Measurements from ENCODE around the gene DGUOK. TPM values are rescaled to one million over a fixed set of nuclear protein-coding genes. Genes with fewer than 3 reads are reported as not detected.
"Not testable (repeated sequence)": the region's sequence is repeated elsewhere in the genome, so short reads cannot be mapped to it uniquely, and the experiment has no call there.

Gene DGUOK
- total and polyA plus RNA-seq, 10 of the 15 experiments (the other 5 are each of a cell fraction or from before 2014, with no cell fraction given) = 64.4 to 234 (median 91.4) TPM

- 100% methylated on average over 2 of the region's 2 CpGs for WGBS (ENCODE audit: insufficient coverage, insufficient replicate concordance, low lambda C conversion rate, missing lambda C conversion rate)
Measured at GRCh38 chr2:73939419-73939818, 12.7 kb downstream of the DGUOK start.

GRCh38 chr2:73940066-73940465, 13.4 kb downstream of the DGUOK start:
- H3K4me1 ChIP-seq (ENCODE audit: control insufficient read depth, insufficient read depth, low read length); H4K20me1 ChIP-seq (ENCODE audit: control insufficient read depth, insufficient read depth); H3K4me3 ChIP-seq; H3K9me3 ChIP-seq (replicated peaks; ENCODE audit: control insufficient read depth, insufficient read depth, low read length); H2AFZ ChIP-seq (ENCODE audit: control insufficient read depth, low read depth, low read length); DNase-seq (ENCODE audit: low read depth, low spot score); in situ Hi-C loops (cut with MboI); BruUV-seq (replicated peaks); FAIRE-seq; H3K4me2 ChIP-seq (ENCODE audit: control insufficient read depth, insufficient read depth); H3K27me3 ChIP-seq (replicated peaks in 1 of 2; ENCODE audit: control insufficient read depth in 2 of 2, insufficient read depth in 2 of 2, low read length in 1 of 2); CTCF ChIA-PET; H3K27ac ChIP-seq (ENCODE audit: control insufficient read depth, insufficient read depth); intact Hi-C loops (cut with micrococcal nuclease; ENCODE audit: unreplicated experiment); H3K9ac ChIP-seq (ENCODE audit: control insufficient read depth, insufficient read depth, low read length); ATAC-seq: not testable (repeated sequence)
- SMC1A ChIA-PET (ENCODE audit: uncharacterized antibody, unreplicated experiment) = interaction anchor here (0.9 kb wide), 1 partner anchor 46 kb away, joined by 3 read pairs; no protein-coding TSS in a partner anchor
- POLR2A ChIA-PET = interaction anchor here (1.1 kb wide), 1 partner anchor 12 kb away, joined by 3 read pairs; no protein-coding TSS in a partner anchor
- peaks cover 75% of the 10 kb centered on the region for H3K79me2 ChIP-seq (ENCODE audit: control insufficient read depth, insufficient read depth, low read length)
- peaks cover 3 to 14% of the 10 kb centered on the region in 2 experiments; a peak in 3 of 4 replicates for H3K36me3 ChIP-seq (ENCODE audit: control insufficient read depth in 2 of 2, insufficient read depth in 2 of 2, low read length in 1 of 2)
- 100% methylated on average over 1 of the region's 1 CpG for WGBS (ENCODE audit: insufficient coverage, insufficient replicate concordance, low lambda C conversion rate, missing lambda C conversion rate)
- RAD21 ChIA-PET (ENCODE audit: unreplicated experiment) = interaction anchor here (1.2 kb wide), 1 partner anchor 48 kb away, joined by 3 read pairs; no protein-coding TSS in a partner anchor

More at GRCh38 chr2:73939419-73939818, 12.7 kb downstream of the DGUOK start:
- H3K4me3 ChIP-seq = no peak overlapping the region
- DNase-seq (ENCODE audit: low read depth, low spot score) (no peak), FAIRE-seq (no peak), ATAC-seq (peak; percentile 53)
- H3K9ac ChIP-seq (ENCODE audit: control insufficient read depth, insufficient read depth, low read length) = no peak overlapping the region
- in situ Hi-C loops (cut with MboI) = no loop called here
- H2AFZ ChIP-seq (ENCODE audit: control insufficient read depth, low read depth, low read length) = no peak overlapping the region
- peak overlapping the region; percentile 2; the same call in 1 of the 2 replicates for H3K4me2 ChIP-seq (ENCODE audit: control insufficient read depth, insufficient read depth)
- POLR2A ChIA-PET = interaction anchor here (0.5 to 2.1 kb wide), 5 partner anchors 9 to 39 kb away, joined by 3 to 5 read pairs (median 3); no protein-coding TSS in a partner anchor
- RAD21 ChIA-PET (ENCODE audit: unreplicated experiment) = interaction anchor here (1.0 to 2.3 kb wide), 2 partner anchors 12 to 49 kb away, joined by 3 to 6 read pairs; no protein-coding TSS in a partner anchor
- peaks cover 70% of the 10 kb centered on the region for H3K79me2 ChIP-seq (ENCODE audit: control insufficient read depth, insufficient read depth, low read length)
- TF ChIP-seq SMC3 (IDR thresholded peaks at IDR 0.05; ENCODE audit: borderline replicate concordance, low read length) (peak; percentile 20; the same call in 1 of the 2 replicates), CTCF (IDR thresholded peaks at IDR 0.05 in 2 of 3, conservative IDR thresholded peaks at IDR 0.05 in 1 of 3; ENCODE audit: control insufficient read depth in 2 of 3, extremely low read depth in 1 of 3, insufficient read depth in 1 of 3, low read depth in 3 of 3, low read length in 3 of 3) (0 out of 6 replicates have a peak, but pooled peaks of 1 of the 3 experiments have one; percentile 14), CBFB (IDR thresholded peaks at IDR 0.05; ENCODE audit: low read depth) (no peak), RAD21 (IDR thresholded peaks at IDR 0.05; ENCODE audit: insufficient read depth, low read depth, low read length) (peak; percentile 24; the same call in 1 of the 2 replicates), E2F4 (IDR thresholded peaks at IDR 0.05; ENCODE audit: low read depth, low read length) (no peak)
- H4K20me1 ChIP-seq (ENCODE audit: control insufficient read depth, insufficient read depth) = no peaks in the 10 kb centered on the region
- intact Hi-C loops (cut with micrococcal nuclease; ENCODE audit: unreplicated experiment) = no loop called here
- SMC1A ChIA-PET (ENCODE audit: uncharacterized antibody, unreplicated experiment) = interaction anchor here (0.6 to 3.2 kb wide), 9 partner anchors 10 to 885 kb away, joined by 3 to 13 read pairs (median 3); no protein-coding TSS in a partner anchor
- H3K4me1 ChIP-seq (ENCODE audit: control insufficient read depth, insufficient read depth, low read length) = peaks cover 8% of the 10 kb centered on the region; the same call in 1 of the 2 replicates
- no peak overlapping the region for H3K27ac ChIP-seq (ENCODE audit: control insufficient read depth, insufficient read depth)
- peaks cover 0 to 14% of the 10 kb centered on the region in 2 experiments; a peak in 3 of 4 replicates for H3K36me3 ChIP-seq (ENCODE audit: control insufficient read depth in 2 of 2, insufficient read depth in 2 of 2, low read length in 1 of 2)
- CTCF ChIA-PET = interaction anchor here (1.0 to 2.6 kb wide), 5 partner anchors 28 to 115 kb away, joined by 3 to 10 read pairs (median 3); no protein-coding TSS in a partner anchor
- no TSS peak for BruUV-seq (replicated peaks)
- H3K9me3 ChIP-seq (replicated peaks; ENCODE audit: control insufficient read depth, insufficient read depth, low read length) = no peaks in the 10 kb centered on the region
- no peaks in the 10 kb centered on the region for H3K27me3 ChIP-seq (replicated peaks in 1 of 2; ENCODE audit: control insufficient read depth in 2 of 2, insufficient read depth in 2 of 2, low read length in 1 of 2)

Data from GM12878 (cell line).